HG02571 (cell line): ENCODE data around the gene NECTIN4.
"Not testable (repeated sequence)": the region's sequence is repeated elsewhere in the genome, so short reads cannot be mapped to it uniquely, and the experiment has no call there.

ENCODE experiments used
- ATAC-seq: cut with Tn5 transposase; IDR thresholded peaks from one replicate; pipeline ENCODE4 v1.9.1; 2021; ENCODE audit warnings: mild to moderate bottlenecking, moderate library complexity; ENCODE audit not compliant: unreplicated experiment

Gene NECTIN4

GRCh38 chr1:161033751-161034150 lies 55.6 kb downstream of the NECTIN4 start:
- ATAC-seq, result no peak

GRCh38 chr1:161032409-161032808 lies 56.9 kb downstream of the NECTIN4 start:
- ATAC-seq, result no peak

GRCh38 chr1:161031874-161032273 lies 57.5 kb downstream of the NECTIN4 start:
- no peak for ATAC-seq

- not testable (repeated sequence) for ATAC-seq
Observed at GRCh38 chr1:161029466-161029865, 59.9 kb downstream of the NECTIN4 start.

- ATAC-seq, result not testable (repeated sequence)
Observed at GRCh38 chr1:161026954-161027353, 62.4 kb downstream of the NECTIN4 start.

- ATAC-seq, result not testable (repeated sequence)
Observed at GRCh38 chr1:161022432-161022831, 66.9 kb downstream of the NECTIN4 start.

- ATAC-seq, result no peak
Observed at GRCh38 chr1:161021970-161022353, 67.4 kb downstream of the NECTIN4 start.

- peak; percentile 86 for ATAC-seq
Observed at GRCh38 chr1:161021165-161021969, 68.0 kb downstream of the NECTIN4 start.
